Raji (cell line): ENCODE data around the gene FBXL17.

Source experiments
- POLR2A ChIP-seq: IDR thresholded peaks from 2 replicates; pipeline ENCODE4 v1.6.1; 2011; ENCODE audit warnings: low read depth, low read length, control low read depth; ENCODE audit not compliant: insufficient read depth

The FBXL17 gene

DNA sequence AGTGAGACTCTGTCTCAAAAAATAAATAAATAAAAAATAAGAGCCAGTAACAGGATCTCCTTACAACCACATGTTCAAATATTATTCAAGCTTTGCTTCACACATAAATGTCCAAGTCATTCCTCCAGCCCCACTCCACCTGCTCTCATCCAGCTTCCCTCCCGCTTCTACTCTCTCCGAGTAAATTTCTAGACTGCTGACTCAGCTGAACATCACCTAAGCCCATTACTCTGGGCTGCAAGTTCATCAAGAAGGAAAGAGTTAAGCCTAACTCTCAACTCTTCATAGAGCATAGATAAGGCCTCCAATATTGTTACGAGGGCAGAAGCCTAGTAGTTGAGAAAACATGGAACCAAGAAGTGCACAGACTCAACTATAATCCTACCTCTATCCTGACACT is 300.2 kb downstream of the FBXL17 start:
- TF ChIP-seq POLR2A: no peak

DNA sequence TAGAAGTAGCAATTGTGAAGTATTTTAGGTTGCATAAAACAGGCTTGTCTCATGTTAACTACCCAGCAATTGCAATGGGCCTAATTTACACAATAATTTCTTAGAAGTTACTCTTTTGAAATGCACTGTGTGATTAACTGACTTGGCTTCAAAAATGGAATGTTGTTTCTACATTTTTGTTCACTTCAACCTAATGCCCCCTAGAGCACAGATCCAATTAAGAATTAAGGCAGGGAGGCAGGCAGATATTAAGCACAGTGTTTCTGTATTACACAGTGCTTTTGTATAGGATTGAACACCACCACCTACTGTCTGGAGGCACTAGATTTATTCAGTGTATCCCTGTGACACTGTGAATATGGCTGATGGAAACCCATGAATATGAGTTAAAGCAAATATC is 302.1 kb downstream of the FBXL17 start:
- TF ChIP-seq POLR2A: no peak

DNA sequence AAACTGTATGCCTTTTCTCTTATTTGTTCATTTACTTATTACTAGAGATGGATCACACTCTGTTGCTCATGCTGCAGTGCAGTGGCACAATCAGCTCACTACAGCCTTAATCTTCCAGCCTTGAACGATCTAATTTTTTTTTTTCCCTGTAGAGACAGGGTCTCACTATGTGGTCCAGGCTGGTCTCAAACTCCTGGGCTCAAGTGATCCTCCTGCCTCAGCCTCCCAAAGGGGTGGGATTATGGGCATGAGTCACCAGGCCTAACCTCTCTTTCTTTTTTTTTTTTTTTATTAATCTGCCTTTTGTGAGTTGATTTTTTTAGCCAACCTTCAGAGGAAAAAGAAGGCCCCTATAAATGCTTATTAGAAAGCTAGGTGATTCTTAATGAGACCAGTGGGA is 303.0 kb downstream of the FBXL17 start:
- TF ChIP-seq POLR2A: no peak

DNA sequence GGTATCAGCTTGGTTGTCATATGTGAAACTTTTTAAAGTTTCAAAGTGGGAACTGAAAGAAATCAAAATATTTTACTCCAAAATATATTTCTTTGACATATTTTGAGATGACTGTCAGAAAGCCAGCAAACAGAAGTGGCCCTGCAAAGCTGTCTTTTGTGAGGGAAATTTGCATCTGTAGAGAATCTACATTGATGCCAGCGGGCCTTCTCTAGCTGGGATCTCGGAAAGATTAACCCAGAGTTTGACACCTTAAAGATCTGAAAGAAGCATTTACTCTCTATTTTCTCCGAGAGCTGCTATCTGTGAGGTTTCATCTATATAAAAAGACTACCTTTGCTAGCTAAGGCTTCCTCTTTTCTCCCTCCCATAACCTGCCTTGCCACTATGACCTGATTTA is 303.6 kb downstream of the FBXL17 start:
- TF ChIP-seq POLR2A: no peak

DNA sequence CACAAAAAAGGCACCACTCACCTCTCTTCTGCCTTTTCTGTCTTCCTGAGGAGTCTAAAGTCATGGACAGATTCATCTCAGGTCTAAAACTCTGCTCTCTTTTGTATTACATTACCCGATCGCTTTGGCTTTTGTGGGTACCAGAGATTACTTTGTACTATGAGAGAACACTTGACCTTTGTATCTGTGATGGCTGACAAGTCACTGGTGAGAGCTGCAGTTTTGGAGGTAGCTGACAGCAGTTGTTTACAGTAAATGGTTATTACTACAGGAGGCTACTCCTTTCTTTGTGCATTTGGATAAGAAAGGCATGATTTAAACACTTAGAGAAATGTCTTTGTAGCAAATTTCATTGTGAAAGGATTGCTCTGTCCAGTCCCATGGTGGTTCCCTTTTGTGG is 307.3 kb downstream of the FBXL17 start:
- no peak for TF ChIP-seq POLR2A

DNA sequence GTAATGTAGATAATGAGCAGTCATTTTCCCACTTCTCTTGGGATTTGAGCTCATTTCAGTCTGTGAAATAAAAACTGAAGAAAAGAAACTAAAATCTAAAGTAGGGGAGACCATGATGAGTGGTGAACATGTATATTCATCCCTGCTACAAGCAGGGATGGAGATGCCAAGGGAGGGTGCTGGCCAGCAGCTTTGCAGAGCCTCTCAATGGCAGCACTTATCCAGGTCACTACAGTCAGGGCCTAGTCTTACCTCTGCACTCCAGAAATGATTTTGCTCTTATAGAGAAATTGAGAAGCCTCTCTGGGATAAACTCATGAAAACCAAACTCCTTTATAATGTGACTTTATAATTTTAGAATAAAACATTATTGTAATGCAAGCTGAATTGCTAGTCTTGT is 317.6 kb downstream of the FBXL17 start:
- no peak for TF ChIP-seq POLR2A

DNA sequence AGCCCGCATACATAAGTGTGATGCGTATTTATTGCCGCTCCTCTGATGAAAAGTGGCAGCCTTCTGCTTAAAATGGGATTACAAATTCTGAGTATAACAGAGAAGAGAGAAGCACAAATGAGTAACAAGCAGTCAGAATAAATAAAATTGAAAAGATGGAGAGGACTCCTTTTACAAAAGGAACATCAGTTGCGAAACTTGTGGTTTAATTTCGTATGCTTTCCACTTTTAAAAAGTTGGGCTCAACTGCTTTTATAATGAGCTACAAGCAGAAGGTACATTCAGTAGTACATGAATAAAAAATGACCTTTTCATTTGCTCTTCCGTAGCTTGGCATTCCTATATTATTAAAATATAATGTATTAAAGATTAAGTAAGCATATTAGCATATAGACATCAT is 320.0 kb downstream of the FBXL17 start:
- TF ChIP-seq POLR2A: no peak

DNA sequence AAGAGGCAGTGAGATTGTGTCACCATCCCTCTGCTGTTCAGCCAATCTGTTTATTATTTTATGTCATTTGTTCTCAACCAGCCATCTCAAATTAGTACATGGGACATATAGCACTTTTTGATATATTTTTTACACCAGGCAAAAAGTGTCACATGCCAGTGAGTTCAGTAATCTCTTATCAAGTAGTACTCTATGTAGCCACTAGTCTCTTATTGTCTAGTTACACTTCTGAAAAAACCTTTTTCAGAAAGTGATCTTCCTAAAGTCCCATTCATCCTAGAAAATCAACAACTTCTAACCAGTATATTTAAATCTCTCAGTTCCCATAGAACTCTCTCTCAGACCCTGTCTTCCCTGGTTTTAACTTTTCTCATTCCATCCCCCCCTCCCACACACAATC is 321.6 kb downstream of the FBXL17 start:
- no peak for TF ChIP-seq POLR2A

DNA sequence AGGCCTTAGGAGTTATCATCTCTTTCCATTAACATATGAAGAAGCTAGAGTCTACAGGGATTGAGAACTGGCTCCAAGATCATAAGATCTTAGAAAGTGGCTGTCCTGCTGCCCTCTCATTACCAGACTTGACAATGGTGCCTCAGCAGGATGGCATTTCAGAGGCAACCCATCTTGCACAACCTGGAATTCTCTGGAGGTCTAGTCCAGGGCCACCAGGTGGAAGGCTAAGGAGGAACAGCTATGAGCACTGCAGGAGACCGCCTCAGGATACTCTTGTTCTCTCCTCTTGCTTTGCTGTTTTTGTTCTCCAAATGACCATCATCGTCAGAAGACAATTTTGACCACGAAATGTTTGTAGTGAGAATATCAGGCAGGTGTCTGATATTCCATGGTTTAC is 322.6 kb downstream of the FBXL17 start:
- TF ChIP-seq POLR2A: no peak

DNA sequence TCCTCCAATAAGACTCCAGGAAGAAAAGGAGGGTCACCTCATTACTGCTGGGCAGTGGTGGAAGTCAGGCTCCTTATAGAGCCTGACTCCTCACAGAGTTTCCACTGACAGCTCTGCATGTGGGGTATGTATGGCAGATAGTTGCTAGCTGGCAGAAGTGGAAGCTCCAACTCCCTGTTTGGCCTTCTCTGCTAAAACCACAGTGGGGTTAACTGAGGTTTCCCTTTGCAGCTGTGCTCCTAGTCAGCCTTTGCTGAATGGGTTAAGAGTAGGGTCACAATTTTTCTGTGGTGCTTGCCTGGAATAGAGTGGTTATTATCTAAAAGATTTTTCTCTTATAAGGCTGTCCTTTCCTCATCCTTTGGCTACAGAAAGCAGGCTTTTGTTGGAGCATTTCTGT is 327.5 kb downstream of the FBXL17 start:
- no peak for TF ChIP-seq POLR2A

DNA sequence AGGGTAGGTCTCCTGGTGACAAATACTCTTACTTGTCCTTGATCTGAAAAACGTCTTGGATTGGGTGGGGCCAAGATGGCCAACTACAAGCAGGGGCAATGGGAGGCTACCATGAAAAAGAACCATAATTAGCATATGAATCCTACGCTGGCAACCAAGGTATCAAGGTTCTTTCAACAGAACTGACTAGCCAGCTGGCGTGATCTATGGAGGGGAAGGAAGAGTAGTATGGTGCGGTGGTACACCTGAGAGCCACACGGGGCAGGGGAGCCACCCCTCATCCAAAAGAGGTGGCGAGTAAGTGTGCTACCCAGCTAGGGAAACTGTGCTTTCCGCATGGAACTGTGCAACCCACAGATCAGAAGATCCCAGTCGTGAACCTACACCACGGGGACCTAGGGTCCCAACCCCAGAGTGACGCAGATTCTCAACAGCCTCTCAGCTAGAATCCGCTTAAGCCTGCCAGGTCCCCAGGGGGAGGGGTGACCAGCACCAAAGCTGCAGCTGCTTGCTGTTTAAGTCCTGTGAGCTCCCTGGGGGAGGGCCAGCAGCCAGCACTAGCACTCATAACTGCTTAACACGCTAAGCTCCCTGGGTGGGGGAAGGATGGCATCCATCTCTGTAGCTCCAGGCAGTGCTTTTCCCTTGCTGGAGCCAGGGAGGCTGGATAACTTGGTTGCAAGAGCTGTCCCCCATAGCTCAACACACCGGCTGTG is 334.8 kb downstream of the FBXL17 start:
- TF ChIP-seq POLR2A: no peak

DNA sequence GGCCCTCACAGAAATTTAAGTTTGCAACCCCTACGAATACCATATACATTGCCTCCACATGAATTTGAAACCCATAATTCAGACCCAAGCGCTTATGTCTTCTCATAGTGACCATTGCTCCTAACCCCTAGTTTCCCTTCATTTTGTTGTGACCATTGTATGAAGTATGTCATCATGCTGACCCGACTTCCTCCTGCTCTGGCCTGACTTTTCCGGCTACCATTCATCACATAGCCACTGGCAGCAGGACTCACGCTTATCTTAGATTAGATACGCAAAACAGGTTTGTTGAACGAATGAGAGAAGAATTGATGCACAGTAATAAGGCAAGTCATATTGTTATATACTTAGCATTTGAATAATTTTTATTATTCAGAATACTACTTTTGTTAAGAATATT is 345.4 kb downstream of the FBXL17 start:
- no peak for TF ChIP-seq POLR2A

DNA sequence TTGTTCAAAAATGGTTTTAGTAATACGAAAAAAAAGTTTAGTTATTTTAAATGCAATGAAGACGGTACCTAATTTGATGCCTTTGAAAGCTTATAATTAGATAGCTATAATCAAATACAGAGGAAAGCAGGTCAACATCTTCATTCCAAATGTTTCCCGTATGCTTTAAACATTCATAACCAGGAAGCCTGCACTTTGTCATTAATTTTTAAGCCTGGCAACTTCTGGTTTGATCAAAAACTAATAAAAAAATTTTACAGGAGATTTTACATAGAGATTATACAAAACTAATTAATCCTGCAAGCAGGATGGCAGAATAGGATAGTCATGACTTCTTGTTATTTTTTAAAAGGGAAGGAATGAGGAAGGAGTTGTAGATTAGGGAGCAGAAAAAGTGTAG is 353.0 kb downstream of the FBXL17 start:
- TF ChIP-seq POLR2A: no peak

DNA sequence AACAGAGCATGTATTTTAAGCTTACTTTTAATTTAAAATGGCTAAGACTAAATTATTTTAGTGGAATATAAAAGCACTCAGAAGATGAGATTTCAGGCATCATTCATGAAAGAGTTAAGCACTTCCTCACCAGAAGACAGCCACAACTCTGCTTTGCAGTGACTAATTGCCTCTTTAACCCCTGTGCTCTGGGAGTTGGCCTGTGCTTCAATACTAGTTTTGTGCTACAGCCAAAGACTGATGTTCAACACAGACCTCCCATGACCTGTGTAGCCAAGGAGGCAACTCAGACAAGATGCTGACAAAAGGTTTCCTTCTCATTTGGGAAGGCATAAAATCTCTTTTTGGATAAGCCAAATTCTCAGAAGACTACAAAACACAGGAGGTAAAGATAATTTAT is 353.5 kb downstream of the FBXL17 start:
- no peak for TF ChIP-seq POLR2A

DNA sequence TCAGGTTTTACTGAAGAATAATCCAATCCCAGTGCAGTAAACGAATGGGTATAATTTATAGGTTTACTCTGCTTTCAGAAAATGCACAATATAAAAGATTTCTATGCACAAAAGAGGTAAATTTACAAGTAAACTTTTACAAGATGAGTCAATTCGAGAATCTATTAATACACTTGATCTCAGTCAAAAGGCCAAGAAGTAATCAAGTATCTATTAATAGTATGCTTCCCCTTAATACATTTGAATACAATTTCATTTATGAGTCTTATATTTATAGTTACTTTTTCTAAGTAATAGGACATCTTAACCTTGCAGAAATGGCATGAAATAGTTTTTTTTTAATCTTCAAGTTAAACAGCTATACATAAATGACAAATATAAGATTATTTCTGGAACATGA is 355.9 kb downstream of the FBXL17 start:
- TF ChIP-seq POLR2A: no peak

DNA sequence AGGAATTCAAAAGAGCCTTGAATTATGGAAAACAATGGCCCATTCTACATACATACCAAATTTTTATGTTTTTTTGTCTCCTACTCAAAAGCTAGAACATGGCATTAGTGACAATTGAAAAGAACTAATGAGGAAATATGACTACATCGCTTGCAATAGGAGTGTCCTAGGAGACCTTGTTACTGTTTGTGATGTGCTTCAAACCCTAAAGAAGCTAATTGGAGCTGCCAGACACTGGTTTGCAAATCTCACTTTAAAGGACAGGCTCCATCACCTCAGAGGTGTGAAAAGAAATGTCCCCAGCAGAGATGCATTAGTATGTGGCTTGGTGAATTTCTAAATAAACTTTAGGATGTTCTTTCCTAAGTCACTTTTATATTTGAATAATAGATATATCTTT is 356.9 kb downstream of the FBXL17 start:
- TF ChIP-seq POLR2A: no peak

DNA sequence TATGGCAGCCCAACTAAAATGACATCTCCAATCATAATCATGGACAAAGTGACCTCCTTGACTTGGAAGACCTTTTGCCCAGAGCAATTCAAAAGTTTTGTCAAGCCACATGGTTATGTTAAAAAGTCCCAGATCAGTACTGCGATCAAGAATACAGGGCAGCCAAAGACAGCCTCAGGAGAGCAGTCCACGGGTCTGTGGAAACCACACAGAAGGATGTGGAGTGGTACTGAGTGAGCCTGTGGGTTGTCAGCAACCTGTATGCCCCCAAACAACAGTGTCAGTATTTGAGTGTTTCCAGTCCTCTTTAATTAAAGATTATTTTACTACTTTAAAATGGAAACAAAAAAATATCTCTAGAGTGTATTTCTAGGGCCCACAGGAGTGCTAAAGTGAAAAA is 365.8 kb downstream of the FBXL17 start:
- TF ChIP-seq POLR2A: no peak
